NCI-H524 treated with DMSO at 0.1 percent for 48 hours (cell line): ENCODE data around the gene CRYBB1.

ENCODE experiments used
- DNase-seq: peaks from one replicate; lab custom pipeline; 2025; lab: John Stamatoyannopoulos, UW

CRYBB1 gene

GRCh38 chr22:26552466-26552865, 65.4 kb downstream of the CRYBB1 start:
- no peak for DNase-seq

GRCh38 chr22:26551568-26551967, 66.3 kb downstream of the CRYBB1 start:
- no peak for DNase-seq

- DNase-seq: no peak
These were observed 67.3 kb downstream of the CRYBB1 start for GRCh38 chr22:26550498-26551033.

- no peak for DNase-seq
These were observed 67.8 kb downstream of the CRYBB1 start for GRCh38 chr22:26549902-26550497.
